ENCODE results near the gene ZNF836. TPM values are rescaled to one million over a fixed set of nuclear protein-coding genes. Genes with fewer than 3 reads are reported as not detected.

The ZNF836 gene
- total and polyA plus RNA-seq, 9 of the 15 experiments (the other 6 are each of a cell fraction or from before 2014, with no cell fraction given): 0.24 to 0.69 (median 0.64) TPM; not detected in 2

- TF ChIP-seq MTA3 (IDR thresholded peaks at IDR 0.05; ENCODE audit: borderline replicate concordance) (no peak), TAF1 (IDR thresholded peaks at IDR 0.05; ENCODE audit: control insufficient read depth, extremely low read depth, insufficient read depth, low read length, severe bottlenecking) (peak; percentile 26), ZNF134 (CRISPR knock-in tag; conservative IDR thresholded peaks at IDR 0.05) (no peak), ZNF239 (CRISPR knock-in tag; IDR thresholded peaks at IDR 0.05) (no peak), SMAD4 (CRISPR knock-in tag; conservative IDR thresholded peaks at IDR 0.05) (0 out of 2 replicates have a peak, but pooled peaks have one; percentile 24), ATF1 (CRISPR knock-in tag; IDR thresholded peaks at IDR 0.05) (no peak), ATF1 (tag; IDR thresholded peaks at IDR 0.05) (peak; percentile 79; the same call in 1 of the 2 replicates), ZNF121 (CRISPR knock-in tag; conservative IDR thresholded peaks at IDR 0.05) (peak; percentile 97), CEBPB (tag; IDR thresholded peaks at IDR 0.05) (no peak), HMG20A (CRISPR knock-in tag; conservative IDR thresholded peaks at IDR 0.05) (no peak), NBN (IDR thresholded peaks at IDR 0.05; ENCODE audit: low read depth) (0 out of 2 replicates have a peak, but pooled peaks have one; percentile 39), BCOR (IDR thresholded peaks at IDR 0.05) (peak; percentile 90), GABPB1 (CRISPR knock-in tag; IDR thresholded peaks at IDR 0.05) (no peak), BHLHE40 (IDR thresholded peaks at IDR 0.05; ENCODE audit: low read length) (peak; percentile 33; the same call in 1 of the 2 replicates), MTA1 (IDR thresholded peaks at IDR 0.05; ENCODE audit: borderline replicate concordance) (peak; percentile 25; the same call in 1 of the 2 replicates), ZNF274 (IDR thresholded peaks at IDR 0.05; ENCODE audit: borderline replicate concordance, low read depth, low read length) (no peak), ZNF76 (CRISPR knock-in tag; IDR thresholded peaks at IDR 0.05; ENCODE audit: borderline replicate concordance) (no peak)
- TF ChIP-seq, protein P1, sequence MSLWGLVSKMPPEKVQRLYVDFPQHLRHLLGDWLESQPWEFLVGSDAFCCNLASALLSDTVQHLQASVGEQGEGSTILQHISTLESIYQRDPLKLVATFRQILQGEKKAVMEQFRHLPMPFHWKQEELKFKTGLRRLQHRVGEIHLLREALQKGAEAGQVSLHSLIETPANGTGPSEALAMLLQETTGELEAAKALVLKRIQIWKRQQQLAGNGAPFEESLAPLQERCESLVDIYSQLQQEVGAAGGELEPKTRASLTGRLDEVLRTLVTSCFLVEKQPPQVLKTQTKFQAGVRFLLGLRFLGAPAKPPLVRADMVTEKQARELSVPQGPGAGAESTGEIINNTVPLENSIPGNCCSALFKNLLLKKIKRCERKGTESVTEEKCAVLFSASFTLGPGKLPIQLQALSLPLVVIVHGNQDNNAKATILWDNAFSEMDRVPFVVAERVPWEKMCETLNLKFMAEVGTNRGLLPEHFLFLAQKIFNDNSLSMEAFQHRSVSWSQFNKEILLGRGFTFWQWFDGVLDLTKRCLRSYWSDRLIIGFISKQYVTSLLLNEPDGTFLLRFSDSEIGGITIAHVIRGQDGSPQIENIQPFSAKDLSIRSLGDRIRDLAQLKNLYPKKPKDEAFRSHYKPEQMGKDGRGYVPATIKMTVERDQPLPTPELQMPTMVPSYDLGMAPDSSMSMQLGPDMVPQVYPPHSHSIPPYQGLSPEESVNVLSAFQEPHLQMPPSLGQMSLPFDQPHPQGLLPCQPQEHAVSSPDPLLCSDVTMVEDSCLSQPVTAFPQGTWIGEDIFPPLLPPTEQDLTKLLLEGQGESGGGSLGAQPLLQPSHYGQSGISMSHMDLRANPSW (CRISPR knock-in tag; IDR thresholded peaks at IDR 0.05): no peak
- TF ChIP-seq, protein P2, sequence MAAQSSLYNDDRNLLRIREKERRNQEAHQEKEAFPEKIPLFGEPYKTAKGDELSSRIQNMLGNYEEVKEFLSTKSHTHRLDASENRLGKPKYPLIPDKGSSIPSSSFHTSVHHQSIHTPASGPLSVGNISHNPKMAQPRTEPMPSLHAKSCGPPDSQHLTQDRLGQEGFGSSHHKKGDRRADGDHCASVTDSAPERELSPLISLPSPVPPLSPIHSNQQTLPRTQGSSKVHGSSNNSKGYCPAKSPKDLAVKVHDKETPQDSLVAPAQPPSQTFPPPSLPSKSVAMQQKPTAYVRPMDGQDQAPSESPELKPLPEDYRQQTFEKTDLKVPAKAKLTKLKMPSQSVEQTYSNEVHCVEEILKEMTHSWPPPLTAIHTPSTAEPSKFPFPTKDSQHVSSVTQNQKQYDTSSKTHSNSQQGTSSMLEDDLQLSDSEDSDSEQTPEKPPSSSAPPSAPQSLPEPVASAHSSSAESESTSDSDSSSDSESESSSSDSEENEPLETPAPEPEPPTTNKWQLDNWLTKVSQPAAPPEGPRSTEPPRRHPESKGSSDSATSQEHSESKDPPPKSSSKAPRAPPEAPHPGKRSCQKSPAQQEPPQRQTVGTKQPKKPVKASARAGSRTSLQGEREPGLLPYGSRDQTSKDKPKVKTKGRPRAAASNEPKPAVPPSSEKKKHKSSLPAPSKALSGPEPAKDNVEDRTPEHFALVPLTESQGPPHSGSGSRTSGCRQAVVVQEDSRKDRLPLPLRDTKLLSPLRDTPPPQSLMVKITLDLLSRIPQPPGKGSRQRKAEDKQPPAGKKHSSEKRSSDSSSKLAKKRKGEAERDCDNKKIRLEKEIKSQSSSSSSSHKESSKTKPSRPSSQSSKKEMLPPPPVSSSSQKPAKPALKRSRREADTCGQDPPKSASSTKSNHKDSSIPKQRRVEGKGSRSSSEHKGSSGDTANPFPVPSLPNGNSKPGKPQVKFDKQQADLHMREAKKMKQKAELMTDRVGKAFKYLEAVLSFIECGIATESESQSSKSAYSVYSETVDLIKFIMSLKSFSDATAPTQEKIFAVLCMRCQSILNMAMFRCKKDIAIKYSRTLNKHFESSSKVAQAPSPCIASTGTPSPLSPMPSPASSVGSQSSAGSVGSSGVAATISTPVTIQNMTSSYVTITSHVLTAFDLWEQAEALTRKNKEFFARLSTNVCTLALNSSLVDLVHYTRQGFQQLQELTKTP (IDR thresholded peaks at IDR 0.05; ENCODE audit: low read depth in 1 of 2, partially characterized antibody in 2 of 2): peak in 1 of 2 experiments; percentile 41
These were observed 17.7 kb upstream of the ZNF836 start (continued) for GRCh38 chr19:52188822-52189734.

Data from K562 (cell line).